SK-N-SH treated with all-trans-retinoic acid at 6 μM for 48 hours (cell line): Measurements from ENCODE around the gene FOXC1.

Experiments used
- OSR1 ChIP-seq: fragments of 250-450 bp; sonication (Bioruptor Pico); IDR thresholded peaks from 2 replicates; pipeline ENCODE4 v1.8.0; 2022; ENCODE audit warnings: moderate library complexity, mild to moderate bottlenecking, inconsistent platforms
- SNAI2 ChIP-seq: fragments of 250-450 bp; sonication (Bioruptor Pico); IDR thresholded peaks from 2 replicates; pipeline ENCODE4 v1.5.0; 2020; ENCODE audit warnings: mild to moderate bottlenecking, moderate library complexity
- TOX ChIP-seq: fragments of 250-450 bp; sonication (Bioruptor Pico); IDR thresholded peaks from 2 replicates; pipeline ENCODE4 v1.8.0; 2021; ENCODE audit warnings: mild to moderate bottlenecking, moderate library complexity, borderline replicate concordance
- ZFP3 ChIP-seq: fragments of 250-450 bp; sonication (Bioruptor Pico); IDR thresholded peaks from 2 replicates; pipeline ENCODE4 v1.5.0; 2020; ENCODE audit warnings: mild to moderate bottlenecking, moderate library complexity
- ZNF8 ChIP-seq: fragments of 450-650 bp; formaldehyde crosslinking; IDR thresholded peaks from 2 replicates; pipeline ENCODE4 v1.5.0; 2020; ENCODE audit warnings: mild to moderate bottlenecking, moderate library complexity
- TF ChIP-seq, protein P1 (sequence below): fragments of 250-450 bp; sonication (Bioruptor Pico); IDR thresholded peaks from 2 replicates; pipeline ENCODE4 v1.5.1; 2020; ENCODE audit warnings: low read depth, mild to moderate bottlenecking, moderate library complexity
- TF ChIP-seq, protein P2 (sequence below): fragments of 250-450 bp; sonication (Bioruptor Pico); IDR thresholded peaks from 2 replicates; pipeline ENCODE4 v1.8.0; 2020; ENCODE audit warnings: mild to moderate bottlenecking, moderate library complexity, borderline replicate concordance

- TF ChIP-seq ZFP3 (CRISPR knock-in tag) (no peak), ZNF8 (CRISPR knock-in tag) (no peak), OSR1 (CRISPR knock-in tag) (no peak), TOX (CRISPR knock-in tag) (no peak), SNAI2 (CRISPR knock-in tag) (no peak)
- TF ChIP-seq, protein P1, sequence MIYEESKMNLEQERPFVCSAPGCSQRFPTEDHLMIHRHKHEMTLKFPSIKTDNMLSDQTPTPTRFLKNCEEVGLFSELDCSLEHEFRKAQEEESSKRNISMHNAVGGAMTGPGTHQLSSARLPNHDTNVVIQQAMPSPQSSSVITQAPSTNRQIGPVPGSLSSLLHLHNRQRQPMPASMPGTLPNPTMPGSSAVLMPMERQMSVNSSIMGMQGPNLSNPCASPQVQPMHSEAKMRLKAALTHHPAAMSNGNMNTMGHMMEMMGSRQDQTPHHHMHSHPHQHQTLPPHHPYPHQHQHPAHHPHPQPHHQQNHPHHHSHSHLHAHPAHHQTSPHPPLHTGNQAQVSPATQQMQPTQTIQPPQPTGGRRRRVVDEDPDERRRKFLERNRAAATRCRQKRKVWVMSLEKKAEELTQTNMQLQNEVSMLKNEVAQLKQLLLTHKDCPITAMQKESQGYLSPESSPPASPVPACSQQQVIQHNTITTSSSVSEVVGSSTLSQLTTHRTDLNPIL (CRISPR knock-in tag), result no peak
- TF ChIP-seq, protein P2, sequence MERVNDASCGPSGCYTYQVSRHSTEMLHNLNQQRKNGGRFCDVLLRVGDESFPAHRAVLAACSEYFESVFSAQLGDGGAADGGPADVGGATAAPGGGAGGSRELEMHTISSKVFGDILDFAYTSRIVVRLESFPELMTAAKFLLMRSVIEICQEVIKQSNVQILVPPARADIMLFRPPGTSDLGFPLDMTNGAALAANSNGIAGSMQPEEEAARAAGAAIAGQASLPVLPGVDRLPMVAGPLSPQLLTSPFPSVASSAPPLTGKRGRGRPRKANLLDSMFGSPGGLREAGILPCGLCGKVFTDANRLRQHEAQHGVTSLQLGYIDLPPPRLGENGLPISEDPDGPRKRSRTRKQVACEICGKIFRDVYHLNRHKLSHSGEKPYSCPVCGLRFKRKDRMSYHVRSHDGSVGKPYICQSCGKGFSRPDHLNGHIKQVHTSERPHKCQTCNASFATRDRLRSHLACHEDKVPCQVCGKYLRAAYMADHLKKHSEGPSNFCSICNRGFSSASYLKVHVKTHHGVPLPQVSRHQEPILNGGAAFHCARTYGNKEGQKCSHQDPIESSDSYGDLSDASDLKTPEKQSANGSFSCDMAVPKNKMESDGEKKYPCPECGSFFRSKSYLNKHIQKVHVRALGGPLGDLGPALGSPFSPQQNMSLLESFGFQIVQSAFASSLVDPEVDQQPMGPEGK, result no peak
Measured at GRCh38 chr6:1601158-1602048, 8.3 kb upstream of the FOXC1 start.
